GM21515 (cell line): Measurements from ENCODE around the gene PTPN13.

Experiments
- ATAC-seq: cut with Tn5 transposase; IDR thresholded peaks from one replicate; pipeline ENCODE4 v1.9.1; 2021; ENCODE audit not compliant: unreplicated experiment

Gene PTPN13

GRCh38 chr4:86592553-86593249, 1.4 kb upstream of the PTPN13 start:
- no peak for ATAC-seq

GRCh38 chr4:86594559-86595425, 677 bp downstream of the PTPN13 start:
- peak; percentile 19 for ATAC-seq

GRCh38 chr4:86595426-86595805, 1.3 kb downstream of the PTPN13 start:
- ATAC-seq = no peak

GRCh38 chr4:86596807-86597206, 2.7 kb downstream of the PTPN13 start:
- no peak for ATAC-seq

GRCh38 chr4:86600007-86600653, 6.0 kb downstream of the PTPN13 start:
- ATAC-seq = no peak

- no peak for ATAC-seq
These were observed 9.3 kb downstream of the PTPN13 start for GRCh38 chr4:86603311-86603885.

- ATAC-seq = no peak
These were observed 12.7 kb downstream of the PTPN13 start for GRCh38 chr4:86606809-86607208.

GRCh38 chr4:86608757-86609375, 14.8 kb downstream of the PTPN13 start:
- ATAC-seq = no peak

GRCh38 chr4:86611757-86612156, 17.6 kb downstream of the PTPN13 start:
- ATAC-seq = no peak

GRCh38 chr4:86613734-86614133, 19.6 kb downstream of the PTPN13 start:
- ATAC-seq = no peak

GRCh38 chr4:86614865-86615264, 20.8 kb downstream of the PTPN13 start:
- no peak for ATAC-seq

GRCh38 chr4:86615501-86615900, 21.4 kb downstream of the PTPN13 start:
- ATAC-seq = no peak

- no peak for ATAC-seq
These were observed 25.5 kb downstream of the PTPN13 start for GRCh38 chr4:86619656-86620055.

- ATAC-seq = no peak
These were observed 27.3 kb downstream of the PTPN13 start for GRCh38 chr4:86621435-86621834.

- ATAC-seq = no peak
These were observed 32.0 kb downstream of the PTPN13 start for GRCh38 chr4:86626066-86626465.

GRCh38 chr4:86627462-86628135, 33.5 kb downstream of the PTPN13 start:
- no peak for ATAC-seq

- no peak for ATAC-seq
These were observed 36.5 kb downstream of the PTPN13 start for GRCh38 chr4:86630629-86631028.

GRCh38 chr4:86631166-86631565, 37.1 kb downstream of the PTPN13 start:
- no peak for ATAC-seq

- ATAC-seq = no peak
These were observed 39.7 kb downstream of the PTPN13 start for GRCh38 chr4:86633854-86634253.

GRCh38 chr4:86640469-86640868, 46.4 kb downstream of the PTPN13 start:
- no peak for ATAC-seq
